ENCODE measurements around the gene EXOC6.

Gene EXOC6

GRCh38 chr10:93028883-93029282 lies 180.6 kb downstream of the EXOC6 start:
- DNase-seq, result peak; percentile 52

GRCh38 chr10:93030409-93030808 lies 182.1 kb downstream of the EXOC6 start:
- peak; percentile 81 for DNase-seq

GRCh38 chr10:93032105-93032808 lies 183.9 kb downstream of the EXOC6 start:
- DNase-seq, result no peak

GRCh38 chr10:93032809-93033137 lies 184.5 kb downstream of the EXOC6 start:
- no peak for DNase-seq

- DNase-seq, result peak; percentile 38
These were observed 186.1 kb downstream of the EXOC6 start for GRCh38 chr10:93034426-93034825.

- DNase-seq, result peak; percentile 15
These were observed 190.8 kb downstream of the EXOC6 start for GRCh38 chr10:93039110-93039509.

GRCh38 chr10:93039721-93040120 lies 191.4 kb downstream of the EXOC6 start:
- peak; percentile 57 for DNase-seq

- no peak for DNase-seq
These were observed 206.2 kb downstream of the EXOC6 start for GRCh38 chr10:93054486-93054885.

GRCh38 chr10:93058139-93058538 lies 209.8 kb downstream of the EXOC6 start:
- no peak for DNase-seq

GRCh38 chr10:93059975-93060886 lies 211.9 kb downstream of the EXOC6 start, which contains the start of gene CYP26C1:
TSS of gene CYP26C1 (plus strand) at chr10:93060798. CDS start at chr10:93061264, 466 bp downstream.
- DNase-seq, result no peak

GRCh38 chr10:93060887-93061593 lies 212.7 kb downstream of the EXOC6 start:
- no peak for DNase-seq

GRCh38 chr10:93061594-93062513 lies 213.5 kb downstream of the EXOC6 start:
- DNase-seq, result no peak

GRCh38 chr10:93062514-93063143 lies 214.3 kb downstream of the EXOC6 start:
- no peak for DNase-seq

GRCh38 chr10:93063144-93063976 lies 215.0 kb downstream of the EXOC6 start:
- DNase-seq, result no peak

GRCh38 chr10:93063977-93064660 lies 215.8 kb downstream of the EXOC6 start:
- no peak for DNase-seq

GRCh38 chr10:93064874-93065660 lies 216.7 kb downstream of the EXOC6 start:
- DNase-seq, result no peak

- no peak for DNase-seq
These were observed 217.6 kb downstream of the EXOC6 start for GRCh38 chr10:93065675-93066543.

GRCh38 chr10:93066544-93066913 lies 218.2 kb downstream of the EXOC6 start:
- no peak for DNase-seq

Data from fibroblast of upper back skin (primary cell).